ENCODE results near the gene RGS6.

DNA sequence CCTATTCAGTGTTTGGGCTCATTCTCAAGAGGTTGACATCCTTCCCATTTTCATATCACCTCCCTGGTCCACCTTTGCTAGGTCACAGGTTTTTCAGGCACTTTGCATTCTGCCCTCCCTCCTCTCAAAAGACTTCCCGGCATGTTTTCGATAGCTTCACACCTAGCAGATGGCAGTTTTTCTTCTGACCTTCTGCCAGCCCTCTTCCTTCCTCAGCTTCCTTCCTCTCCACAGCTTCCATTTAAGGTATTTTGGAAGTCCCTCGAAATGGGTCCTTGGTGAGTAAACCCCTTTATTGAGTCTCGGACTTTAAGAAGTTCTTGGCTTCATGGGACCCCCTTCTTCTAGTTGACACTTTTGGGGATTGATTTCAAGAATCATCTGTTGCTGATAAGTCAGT, 358.0 kb downstream of the RGS6 start:
- TF ChIP-seq, protein P1, sequence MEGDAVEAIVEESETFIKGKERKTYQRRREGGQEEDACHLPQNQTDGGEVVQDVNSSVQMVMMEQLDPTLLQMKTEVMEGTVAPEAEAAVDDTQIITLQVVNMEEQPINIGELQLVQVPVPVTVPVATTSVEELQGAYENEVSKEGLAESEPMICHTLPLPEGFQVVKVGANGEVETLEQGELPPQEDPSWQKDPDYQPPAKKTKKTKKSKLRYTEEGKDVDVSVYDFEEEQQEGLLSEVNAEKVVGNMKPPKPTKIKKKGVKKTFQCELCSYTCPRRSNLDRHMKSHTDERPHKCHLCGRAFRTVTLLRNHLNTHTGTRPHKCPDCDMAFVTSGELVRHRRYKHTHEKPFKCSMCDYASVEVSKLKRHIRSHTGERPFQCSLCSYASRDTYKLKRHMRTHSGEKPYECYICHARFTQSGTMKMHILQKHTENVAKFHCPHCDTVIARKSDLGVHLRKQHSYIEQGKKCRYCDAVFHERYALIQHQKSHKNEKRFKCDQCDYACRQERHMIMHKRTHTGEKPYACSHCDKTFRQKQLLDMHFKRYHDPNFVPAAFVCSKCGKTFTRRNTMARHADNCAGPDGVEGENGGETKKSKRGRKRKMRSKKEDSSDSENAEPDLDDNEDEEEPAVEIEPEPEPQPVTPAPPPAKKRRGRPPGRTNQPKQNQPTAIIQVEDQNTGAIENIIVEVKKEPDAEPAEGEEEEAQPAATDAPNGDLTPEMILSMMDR (conservative IDR thresholded peaks at IDR 0.05; ENCODE audit: low read depth, low read length): no peak
- TF ChIP-seq POLR2A (IDR thresholded peaks at IDR 0.05; ENCODE audit: low read depth, low read length) (no peak), CHD1 (IDR thresholded peaks at IDR 0.05; ENCODE audit: low read depth, low read length) (no peak), RAD21 (IDR thresholded peaks at IDR 0.05; ENCODE audit: low read length) (no peak), MAZ (IDR thresholded peaks at IDR 0.05; ENCODE audit: borderline replicate concordance, low read depth, low read length) (no peak), CEBPB (IDR thresholded peaks at IDR 0.05; ENCODE audit: low read depth, low read length) (no peak)
- TF ChIP-seq, protein P2, sequence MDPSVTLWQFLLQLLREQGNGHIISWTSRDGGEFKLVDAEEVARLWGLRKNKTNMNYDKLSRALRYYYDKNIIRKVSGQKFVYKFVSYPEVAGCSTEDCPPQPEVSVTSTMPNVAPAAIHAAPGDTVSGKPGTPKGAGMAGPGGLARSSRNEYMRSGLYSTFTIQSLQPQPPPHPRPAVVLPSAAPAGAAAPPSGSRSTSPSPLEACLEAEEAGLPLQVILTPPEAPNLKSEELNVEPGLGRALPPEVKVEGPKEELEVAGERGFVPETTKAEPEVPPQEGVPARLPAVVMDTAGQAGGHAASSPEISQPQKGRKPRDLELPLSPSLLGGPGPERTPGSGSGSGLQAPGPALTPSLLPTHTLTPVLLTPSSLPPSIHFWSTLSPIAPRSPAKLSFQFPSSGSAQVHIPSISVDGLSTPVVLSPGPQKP (IDR thresholded peaks at IDR 0.05; ENCODE audit: borderline replicate concordance, low read depth, low read length): no peak
- TF ChIP-seq, protein P3, sequence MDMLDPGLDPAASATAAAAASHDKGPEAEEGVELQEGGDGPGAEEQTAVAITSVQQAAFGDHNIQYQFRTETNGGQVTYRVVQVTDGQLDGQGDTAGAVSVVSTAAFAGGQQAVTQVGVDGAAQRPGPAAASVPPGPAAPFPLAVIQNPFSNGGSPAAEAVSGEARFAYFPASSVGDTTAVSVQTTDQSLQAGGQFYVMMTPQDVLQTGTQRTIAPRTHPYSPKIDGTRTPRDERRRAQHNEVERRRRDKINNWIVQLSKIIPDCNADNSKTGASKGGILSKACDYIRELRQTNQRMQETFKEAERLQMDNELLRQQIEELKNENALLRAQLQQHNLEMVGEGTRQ (IDR thresholded peaks at IDR 0.05; ENCODE audit: low read depth, low read length): no peak
